H1 (cell line): Measurements from ENCODE around the gene MSANTD3. TPM values are rescaled to one million over a fixed set of nuclear protein-coding genes. Genes with fewer than 3 reads are reported as not detected.

Experiments
- CTCF ChIA-PET: fragments of 300-600 bp; sonication (Branson Sonifier 250); formaldehyde crosslinking; loops from one replicate; lab custom pipeline; 2021; ENCODE audit not compliant: partially characterized antibody; lab: Charles Lee
- POLR2A ChIA-PET: fragments of 300-600 bp; sonication (Branson Sonifier 250); formaldehyde crosslinking; loops from one replicate; lab custom pipeline; 2021; ENCODE audit warnings: inconsistent platforms; ENCODE audit not compliant: partially characterized antibody; lab: Charles Lee
- DNase-seq, 2 experiments: peaks; one replicate each; pipeline versions ENCODE4 v3.0.0 to v3.0.0-alpha.2; 2010 to 2022; ENCODE audit warnings: low spot score in 2 of 2, low read depth in 1 of 2, mixed read lengths in 1 of 2
- FAIRE-seq: peaks from 2 replicates; lab custom pipeline; 2011; peaks lifted over from hg19 to GRCh38; lab: Jason Lieb, UNC
- H2AFZ ChIP-seq: 2 replicates; pipeline ENCODE4 v1.8.1; 2012; ENCODE audit warnings: low read length, inconsistent platforms
- H2AK5ac ChIP-seq: 2 replicates; pipeline ENCODE4 v1.6.1; 2013; ENCODE audit warnings: low read depth, low read length
- H2BK120ac ChIP-seq: replicated peaks from 2 replicates; pipeline ENCODE3; 2013; ENCODE audit warnings: low read depth, low read length, inconsistent platforms
- H2BK12ac ChIP-seq: 2 replicates; pipeline ENCODE4 v1.6.1; 2013; ENCODE audit warnings: low read depth, low read length
- H2BK15ac ChIP-seq: 2 replicates; pipeline ENCODE4 v1.6.1; 2013; ENCODE audit warnings: low read length
- H2BK20ac ChIP-seq: 2 replicates; pipeline ENCODE4 v1.6.1; 2013; ENCODE audit warnings: low read length
- H2BK5ac ChIP-seq: 2 replicates; pipeline ENCODE4 v1.6.1; 2013; ENCODE audit warnings: low read depth, low read length
- H3K14ac ChIP-seq: 2 replicates; pipeline ENCODE4 v1.6.1; 2013; ENCODE audit warnings: inconsistent platforms; ENCODE audit not compliant: insufficient read length
- H3K18ac ChIP-seq: 2 replicates; pipeline ENCODE4 v1.6.1; 2013; ENCODE audit warnings: low read length; ENCODE audit errors: extremely low read depth
- H3K23ac ChIP-seq: 2 replicates; pipeline ENCODE4 v1.6.1; 2013; ENCODE audit warnings: inconsistent platforms; ENCODE audit not compliant: insufficient read length
- H3K23me2 ChIP-seq: 2 replicates; pipeline ENCODE4 v1.6.1; 2013; ENCODE audit warnings: low read depth, low read length
- H3K27ac ChIP-seq: 2 replicates; pipeline ENCODE4 v1.6.1; 2011; ENCODE audit warnings: low read depth, low read length, inconsistent platforms
- H3K27me3 ChIP-seq, 4 experiments: replicated peaks in 1 of 4; 1 replicate in 1 of 4; 2 replicates in 3 of 4; pipeline versions ENCODE4 v1.6.1 to v1.8.1; 2011 to 2013; ENCODE audit warnings: low read length in 3 of 4, mild to moderate bottlenecking in 3 of 4, inconsistent platforms in 2 of 4, mixed read lengths in 2 of 4, moderate library complexity in 1 of 4; ENCODE audit not compliant: control insufficient read depth in 3 of 4, insufficient read depth in 3 of 4; ENCODE audit errors: extremely low read depth in 1 of 4
- H3K36me3 ChIP-seq, 4 experiments: 2 replicates each; pipeline versions ENCODE4 v1.6.1 to v1.8.1; 2011 to 2013; ENCODE audit warnings: mild to moderate bottlenecking in 4 of 4, low read length in 3 of 4, moderate library complexity in 2 of 4, control low read depth in 1 of 4, inconsistent platforms in 1 of 4; ENCODE audit not compliant: insufficient read depth in 4 of 4, control insufficient read depth in 2 of 4
- H3K4ac ChIP-seq: replicated peaks from 2 replicates; pipeline ENCODE3; 2013; ENCODE audit warnings: low read length, low read depth, mixed read lengths, inconsistent platforms; ENCODE audit not compliant: insufficient read length
- H3K4me1 ChIP-seq, 4 experiments: replicated peaks in 1 of 4; 1 replicate in 1 of 4; 2 replicates in 3 of 4; pipeline versions ENCODE4 v1.6.1 to v1.8.1; 2011 to 2013; ENCODE audit warnings: low read length in 3 of 4, inconsistent platforms in 2 of 4, mixed read lengths in 1 of 4; ENCODE audit not compliant: insufficient read depth in 4 of 4, control insufficient read depth in 3 of 4
- H3K4me2 ChIP-seq, 2 experiments: 2 replicates each; pipeline versions ENCODE4 v1.6.1 to v1.8.1; 2011 to 2013; ENCODE audit warnings: low read depth in 2 of 2, low read length in 2 of 2, control low read depth in 1 of 2, inconsistent platforms in 1 of 2, mild to moderate bottlenecking in 1 of 2; ENCODE audit not compliant: insufficient read depth in 1 of 2
- H3K4me3 ChIP-seq, 4 experiments: fragments of 200-600, 300-600 bp in 1 of 4; sonication (generic), shearing (Covaris generic), sonication (Bioruptor Twin) in 1 of 4; 2 replicates each; pipeline versions ENCODE4 v1.5.1 to v1.8.1; 2011 to 2016; ENCODE audit warnings: low read length in 4 of 4, low read depth in 3 of 4, control low read depth in 2 of 4, inconsistent platforms in 2 of 4, mild to moderate bottlenecking in 2 of 4, mixed read lengths in 1 of 4, moderate library complexity in 1 of 4; ENCODE audit not compliant: insufficient read depth in 2 of 4; ENCODE audit errors: extremely low read depth in 1 of 4
- H3K56ac ChIP-seq: replicated peaks from 2 replicates; pipeline ENCODE3; 2013; ENCODE audit warnings: low read depth, mild to moderate bottlenecking, mixed read lengths, low read length, inconsistent platforms; ENCODE audit not compliant: insufficient read length
- H3K79me1 ChIP-seq: 2 replicates; pipeline ENCODE4 v1.6.1; 2013; ENCODE audit warnings: low read depth, low read length, control low read depth
- H3K79me2 ChIP-seq, 2 experiments: 2 replicates each; pipeline versions ENCODE4 v1.6.1 to v1.8.1; 2012 to 2013; ENCODE audit warnings: low read length in 2 of 2, mild to moderate bottlenecking in 2 of 2, inconsistent platforms in 1 of 2; ENCODE audit not compliant: insufficient read depth in 2 of 2, control insufficient read depth in 1 of 2
- H3K9ac ChIP-seq, 4 experiments: replicated peaks in 1 of 4; 1 replicate in 1 of 4; 2 replicates in 3 of 4; pipeline versions ENCODE4 v1.6.1 to v1.8.1; 2011 to 2013; ENCODE audit warnings: low read depth in 3 of 4, low read length in 3 of 4, control low read depth in 2 of 4, mild to moderate bottlenecking in 2 of 4, moderate library complexity in 2 of 4, inconsistent platforms in 1 of 4; ENCODE audit errors: extremely low read depth in 1 of 4
- H3K9me3 ChIP-seq, 2 experiments: 2 replicates each; pipeline versions ENCODE4 v1.6.1 to v1.8.1; 2012 to 2013; ENCODE audit warnings: mild to moderate bottlenecking in 2 of 2, moderate library complexity in 2 of 2, control low read depth in 1 of 2, inconsistent platforms in 1 of 2, low read depth in 1 of 2, low read length in 1 of 2, mixed read lengths in 1 of 2; ENCODE audit not compliant: insufficient read depth in 2 of 2
- H4K20me1 ChIP-seq, 2 experiments: replicated peaks in 1 of 2; 2 replicates each; pipeline versions ENCODE3 to v1.8.1; 2011 to 2013; ENCODE audit warnings: inconsistent platforms in 2 of 2, low read length in 2 of 2, mild to moderate bottlenecking in 1 of 2; ENCODE audit not compliant: insufficient read depth in 2 of 2, control insufficient read depth in 1 of 2
- H4K5ac ChIP-seq: 2 replicates; pipeline ENCODE4 v1.6.1; 2013; ENCODE audit warnings: low read length, low read depth, mixed read lengths, inconsistent platforms; ENCODE audit not compliant: insufficient read length
- H4K8ac ChIP-seq: 2 replicates; pipeline ENCODE4 v1.8.0; 2013; ENCODE audit warnings: mild to moderate bottlenecking, moderate library complexity, low read length, inconsistent platforms; ENCODE audit not compliant: insufficient read depth; ENCODE audit errors: extremely low read depth
- H4K91ac ChIP-seq: replicated peaks from 2 replicates; pipeline ENCODE3; 2013; ENCODE audit warnings: low read length, mixed read lengths, inconsistent platforms; ENCODE audit not compliant: insufficient read length
- CREB1 ChIP-seq: IDR thresholded peaks from 2 replicates; pipeline ENCODE4 v1.6.1; 2012; ENCODE audit warnings: inconsistent platforms
- EZH2 ChIP-seq: fragments of 200-600 bp; sonication (generic); IDR thresholded peaks from 2 replicates; pipeline ENCODE4 v1.7.1; 2012; ENCODE audit warnings: low read depth, mild to moderate bottlenecking, moderate library complexity, low read length, inconsistent platforms; ENCODE audit not compliant: severe bottlenecking
- GTF2F1 ChIP-seq: IDR thresholded peaks from 2 replicates; pipeline ENCODE4 v1.6.1; 2012; ENCODE audit warnings: low read depth, low read length, improper control_type of control experiment, borderline replicate concordance
- HDAC2 ChIP-seq, 2 experiments: fragments of 300-600 bp in 1 of 2; sonication (generic) in 1 of 2; IDR thresholded peaks; 2 replicates each; pipeline ENCODE4 v1.6.1; 2011 to 2012; ENCODE audit warnings: low read depth in 2 of 2, low read length in 2 of 2, mild to moderate bottlenecking in 2 of 2, moderate library complexity in 2 of 2, borderline replicate concordance in 1 of 2, inconsistent platforms in 1 of 2
- JUN ChIP-seq: IDR thresholded peaks from 2 replicates; pipeline ENCODE4 v1.6.1; 2011; ENCODE audit warnings: low read depth, mild to moderate bottlenecking, improper control_type of control experiment, low read length
- NANOG ChIP-seq: IDR thresholded peaks from 2 replicates; pipeline ENCODE4 v1.6.1; 2011; ENCODE audit warnings: low read length, low read depth, mild to moderate bottlenecking, inconsistent platforms; ENCODE audit not compliant: insufficient read depth, poor library complexity, severe bottlenecking
- RFX5 ChIP-seq: IDR thresholded peaks from 2 replicates; pipeline ENCODE4 v1.6.1; 2011; ENCODE audit warnings: low read depth, low read length, improper control_type of control experiment, borderline replicate concordance
- SUZ12 ChIP-seq: fragments of 200-600 bp; sonication (generic); IDR thresholded peaks from 2 replicates; pipeline ENCODE4 v1.6.1; 2012; ENCODE audit warnings: mild to moderate bottlenecking, inconsistent platforms, low read length, moderate library complexity, mixed read lengths
- TAF7 ChIP-seq: optimal IDR thresholded peaks from 2 replicates; pipeline ENCODE3; 2011; ENCODE audit warnings: low read depth, mild to moderate bottlenecking, inconsistent platforms, low read length, moderate library complexity, borderline replicate concordance
- YY1 ChIP-seq: IDR thresholded peaks from 2 replicates; pipeline ENCODE4 v1.6.1; 2011; ENCODE audit warnings: low read depth, mild to moderate bottlenecking, low read length
- WGBS, 2 experiments: shearing (Covaris generic) in 1 of 2; methylation state at CpG; one replicate each; pipeline versions ENCODE4 v1.1.6 to v1.1.7; 2013 to 2015; ENCODE audit warnings: low lambda C conversion rate in 2 of 2, mixed read lengths in 2 of 2, inconsistent platforms in 1 of 2, low coverage in 1 of 2, missing lambda C conversion rate in 1 of 2; ENCODE audit not compliant: insufficient replicate concordance in 2 of 2, insufficient coverage in 1 of 2, insufficient read length in 1 of 2; ENCODE audit errors: extremely low coverage in 1 of 2, missing lambda C conversion rate in 1 of 2; 5-methylcytosine and 5-hydroxymethylcytosine counted together
- polyA plus RNA-seq, 7 experiments: library from polyadenylated mRNA; depleted of rRNA in 3 of 7; stranded (reverse) in 5 of 7; unstranded in 2 of 7; fragments of >200 nt in 5 of 7; fragments of 200-250 nt in 2 of 7; gene quantifications; 1 replicate in 5 of 7; 2 replicates in 1 of 7; 4 replicates in 1 of 7; pipeline versions ENCODE4 v1.2.1 to v1.2.3, GENCODE V29; 2011 to 2013; ENCODE audit warnings: missing spikeins in 2 of 7, mixed read lengths in 2 of 7
- total RNA-seq: library from RNA; stranded (reverse); fragmentation: NEBNext Ultra II Directional; extraction: Animal tissue kit (Norgen Biotek cat#: 25700); gene quantifications from 2 replicates; pipeline ENCODE4 v1.2.1, GENCODE V29; 2021

Gene MSANTD3
- total and polyA plus RNA-seq, 2 of the 8 experiments (the other 6 are each of a cell fraction or from before 2014, with no cell fraction given), result 12.0 to 41.3 TPM

DNA sequence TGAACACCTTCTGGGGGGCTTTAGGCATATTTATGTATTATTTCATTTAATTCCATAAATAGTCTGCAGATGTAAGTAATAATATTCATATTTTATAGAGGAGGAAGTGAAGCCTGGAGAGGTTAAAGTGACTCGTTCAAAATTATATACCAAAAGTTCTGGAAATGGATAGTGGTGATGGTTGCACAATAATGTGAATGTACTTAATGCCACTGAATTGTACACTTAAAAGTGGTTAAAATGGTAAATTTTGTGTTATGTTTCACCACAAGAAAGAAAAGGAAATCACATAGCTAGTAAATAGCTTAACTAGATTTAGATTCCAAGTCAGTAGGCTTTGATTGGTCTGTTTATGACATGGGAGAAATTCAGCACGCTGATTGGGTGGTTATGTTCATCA lies 33.0 kb downstream of the MSANTD3 start:
- Histone ChIP-seq H3K36me3 (no peaks in the 10 kb centered on the region), H3K23me2 (no peaks in the 10 kb centered on the region), H3K9ac (no peak overlapping the region), H4K8ac (no peak overlapping the region), H2BK120ac (no peak overlapping the region), H3K56ac (no peak overlapping the region), H4K5ac (no peak overlapping the region), H2AFZ (no peak overlapping the region), H3K79me1 (no peaks in the 10 kb centered on the region), H2BK15ac (no peak overlapping the region), H2BK5ac (no peak overlapping the region), H4K91ac (no peak overlapping the region), H3K14ac (no peak overlapping the region), H3K23ac (no peak overlapping the region), H3K9me3 (no peaks in the 10 kb centered on the region), H2BK12ac (no peak overlapping the region), H3K4me1 (peaks cover 0 to 6% (median 2%) of the 10 kb centered on the region in 4 experiments; a peak in 3 of 7 replicates), H3K4me2 (no peak overlapping the region), H3K27me3 (no peaks in the 10 kb centered on the region), H2AK5ac (no peak overlapping the region), H3K4me3 (no peak overlapping the region), H3K79me2 (no peaks in the 10 kb centered on the region), H3K4ac (no peak overlapping the region), H2BK20ac (no peak overlapping the region), H3K18ac (no peak overlapping the region), H3K27ac (no peak overlapping the region), H4K20me1 (peaks cover 0 to 2% of the 10 kb centered on the region in 2 experiments)
- no peak for TF ChIP-seq HDAC2 (IDR thresholded peaks at IDR 0.05; ENCODE audit: borderline replicate concordance in 1 of 2, low read depth in 2 of 2, low read length in 2 of 2)
- no peak for TF ChIP-seq YY1
- no peak for TF ChIP-seq CREB1
- TF ChIP-seq JUN, result no peak
- no peak for TF ChIP-seq EZH2
- no peak for TF ChIP-seq RFX5
- no peak for TF ChIP-seq TAF7
- no peak for TF ChIP-seq NANOG
- no peak for TF ChIP-seq GTF2F1
- no peak for TF ChIP-seq SUZ12
- ChIA-PET POLR2A (interaction anchor here (1.1 kb wide), 1 partner anchor 8 kb away, joined by 5 read pairs; no protein-coding TSS in a partner anchor), CTCF (interaction anchor here (1.1 to 2.6 kb wide), 4 partner anchors 10 to 22 kb away, joined by 3 to 9 read pairs (median 6); no protein-coding TSS in a partner anchor)
- FAIRE-seq (no peak), DNase-seq (no peak)
- 89% methylated on average over 2 of the region's 2 CpGs; no CpG with 5 or more reads in 1 of the 2 experiments for WGBS, 2 experiments
